GM12891 (cell line): ENCODE results near the gene KRT76.

Source experiments
- DNase-seq: peaks from one replicate; pipeline ENCODE4 v3.0.0; 2011; ENCODE audit warnings: low spot score; ENCODE audit not compliant: insufficient read length
- FAIRE-seq: peaks from 2 replicates; lab custom pipeline; 2011; peaks lifted over from hg19 to GRCh38; lab: Jason Lieb, UNC
- PAX5 ChIP-seq: IDR thresholded peaks from 2 replicates; pipeline ENCODE4 v1.6.1; 2011; ENCODE audit warnings: low read length, moderate library complexity, mild to moderate bottlenecking; ENCODE audit not compliant: insufficient read depth, severe bottlenecking
- POLR2A ChIP-seq: IDR thresholded peaks from 2 replicates; pipeline ENCODE4 v1.6.1; 2011; ENCODE audit warnings: low read depth, low read length, control low read depth
- POLR2AphosphoS5 ChIP-seq: IDR thresholded peaks from 2 replicates; pipeline ENCODE4 v1.6.1; 2011; ENCODE audit warnings: low read depth, low read length, control low read depth
- POU2F2 ChIP-seq: IDR thresholded peaks from 2 replicates; pipeline ENCODE4 v1.6.1; 2011; ENCODE audit warnings: low read depth, mild to moderate bottlenecking, control low read depth, low read length, moderate library complexity
- SPI1 ChIP-seq: IDR thresholded peaks from 2 replicates; pipeline ENCODE4 v1.6.1; 2011; ENCODE audit warnings: low read depth, low read length, control low read depth
- TAF1 ChIP-seq: IDR thresholded peaks from 2 replicates; pipeline ENCODE4 v1.6.1; 2011; ENCODE audit warnings: low read depth, low read length, control low read depth

Gene KRT76

DNA sequence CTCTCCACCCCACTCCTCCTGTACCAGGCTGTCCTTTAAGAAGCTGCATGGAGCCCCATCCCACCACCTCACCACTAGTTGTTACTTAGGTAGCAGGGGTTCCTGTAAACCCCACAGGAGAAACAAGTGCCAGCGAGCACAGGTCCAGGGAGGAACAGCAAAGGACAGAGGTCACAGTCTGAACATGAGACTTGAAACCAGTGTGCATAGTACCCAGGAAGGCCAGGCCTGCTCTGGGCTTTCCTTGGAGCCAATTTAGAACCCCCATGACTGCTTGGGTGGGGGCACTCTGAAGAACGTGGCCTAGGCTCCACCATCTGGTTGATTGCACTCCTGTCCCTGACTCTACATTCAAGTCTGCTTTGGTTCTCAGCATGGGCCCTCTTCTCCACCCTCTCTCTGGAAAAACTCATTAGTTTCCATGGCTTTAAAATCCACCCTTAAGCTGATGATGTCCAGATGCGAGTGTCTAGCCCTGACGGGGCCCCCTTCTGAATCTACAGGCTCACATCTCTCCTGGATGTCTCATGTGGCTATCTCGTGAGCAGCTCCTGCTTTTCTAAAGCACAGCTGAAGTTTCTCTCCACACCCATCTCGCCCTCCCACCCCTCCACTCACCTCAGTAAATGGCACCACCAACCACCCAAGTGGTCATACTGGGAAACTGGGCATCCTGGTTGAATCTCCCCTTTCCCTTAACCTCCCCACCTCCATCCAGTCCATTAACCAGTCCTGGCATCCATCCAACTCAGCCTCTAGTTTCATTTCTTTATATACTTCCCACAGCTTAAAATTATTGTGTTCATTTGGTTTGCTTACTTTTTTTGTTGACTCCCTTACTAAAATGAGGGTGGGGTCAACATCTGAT lies 10.4 kb upstream of the KRT76 start:
- FAIRE-seq (no peak), DNase-seq (no peak)
- TF ChIP-seq POLR2AphosphoS5, result no peak
- TF ChIP-seq SPI1, result no peak
- TF ChIP-seq POU2F2, result no peak
- TF ChIP-seq PAX5, result no peak
- no peak for TF ChIP-seq POLR2A
- TF ChIP-seq TAF1, result no peak

DNA sequence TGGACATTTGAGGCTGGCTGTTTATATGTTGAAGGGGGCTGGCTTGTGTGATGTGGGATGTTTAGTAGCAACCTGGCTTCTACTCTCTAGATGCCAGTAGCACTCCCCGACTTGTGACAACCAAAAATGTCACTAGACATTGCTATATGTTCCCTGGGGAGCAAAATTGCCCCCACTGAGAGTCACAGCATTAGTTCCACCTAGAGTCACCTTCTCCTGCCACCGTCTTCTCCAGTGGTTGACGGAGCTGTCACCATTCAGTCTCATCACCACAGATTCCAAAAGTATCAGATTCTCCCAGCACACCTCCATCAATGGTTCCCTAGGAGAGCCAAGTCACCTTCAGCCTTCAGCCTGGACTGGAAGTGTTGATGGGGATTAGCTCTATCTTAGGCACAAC lies 7.8 kb upstream of the KRT76 start:
- DNase-seq, result no peak
- no peak for FAIRE-seq
- TF ChIP-seq TAF1, result no peak
- no peak for TF ChIP-seq POU2F2
- no peak for TF ChIP-seq POLR2A
- TF ChIP-seq POLR2AphosphoS5, result no peak
- TF ChIP-seq SPI1, result no peak

- TF ChIP-seq SPI1, result no peak
- no peak for TF ChIP-seq POLR2A
- TF ChIP-seq POLR2AphosphoS5, result no peak
- no peak for TF ChIP-seq TAF1
- TF ChIP-seq POU2F2, result no peak
- TF ChIP-seq PAX5, result no peak
- FAIRE-seq, result no peak
Measured at GRCh38 chr12:52783563-52784316, 6.6 kb upstream of the KRT76 start.

GRCh38 chr12:52782502-52782901 lies 5.4 kb upstream of the KRT76 start:
- TF ChIP-seq POLR2A (no peak), TAF1 (no peak), SPI1 (no peak), POLR2AphosphoS5 (no peak), POU2F2 (no peak), PAX5 (no peak)
- DNase-seq (no peak), FAIRE-seq (no peak)

More at GRCh38 chr12:52783563-52784316, 6.6 kb upstream of the KRT76 start:
- DNase-seq, result no peak

- TF ChIP-seq PAX5, result no peak
- no peak for TF ChIP-seq POLR2A
- no peak for TF ChIP-seq POLR2AphosphoS5
- TF ChIP-seq POU2F2, result no peak
- TF ChIP-seq TAF1, result no peak
- no peak for TF ChIP-seq SPI1
- no peak for FAIRE-seq
- DNase-seq, result no peak
Measured at GRCh38 chr12:52781399-52782082, 4.4 kb upstream of the KRT76 start.

- TF ChIP-seq POU2F2 (no peak), TAF1 (no peak), POLR2A (no peak), POLR2AphosphoS5 (no peak), SPI1 (no peak), PAX5 (no peak)
- FAIRE-seq, result no peak
- no peak for DNase-seq
Measured at GRCh38 chr12:52779914-52780313, 2.8 kb upstream of the KRT76 start.

DNA sequence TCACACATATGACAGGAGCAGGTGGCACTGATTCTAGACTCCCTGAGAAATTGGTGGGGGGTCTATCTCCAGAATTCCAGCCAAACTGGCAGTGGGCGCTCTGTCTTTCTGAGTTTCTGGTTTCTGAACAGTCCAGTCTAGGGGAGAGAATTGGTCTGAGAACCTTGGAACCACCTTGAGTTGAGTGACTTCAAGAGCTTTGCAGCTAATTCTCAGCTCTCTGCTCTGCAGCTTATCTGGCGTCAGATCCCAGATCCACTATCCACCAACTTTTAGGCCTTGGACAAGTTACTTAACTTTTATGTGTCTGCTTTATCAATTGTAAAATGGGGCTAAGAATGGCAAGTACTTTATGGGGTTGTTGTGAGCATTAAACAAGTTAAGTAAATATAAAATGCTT lies 1.7 kb upstream of the KRT76 start:
- no peak for FAIRE-seq

DNA sequence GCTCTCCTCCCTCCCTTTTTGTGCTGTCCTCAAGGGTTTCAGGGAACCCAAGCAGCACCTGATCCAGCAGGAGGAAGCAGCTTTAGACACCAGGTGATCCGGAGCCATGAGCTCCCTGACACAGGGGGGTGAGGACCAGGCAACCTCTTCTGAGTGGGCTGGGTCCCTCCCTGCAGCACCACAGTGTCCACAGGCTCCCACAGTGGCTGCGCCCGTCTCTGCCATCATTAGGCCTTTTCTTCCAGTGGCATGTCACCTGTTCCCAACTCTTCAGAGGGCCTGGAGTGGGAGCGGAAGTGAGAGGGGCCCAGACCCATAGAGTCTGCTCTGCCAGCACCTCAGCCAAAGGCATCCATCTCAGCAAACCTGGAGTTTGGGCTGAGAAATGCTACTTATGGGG lies 421 bp upstream of the KRT76 start:
- FAIRE-seq, result no peak
- TF ChIP-seq SPI1, result no peak
- TF ChIP-seq POLR2A, result no peak
- no peak for TF ChIP-seq TAF1
- no peak for DNase-seq

More for the DNA sequence above, 1.7 kb upstream of the KRT76 start:
- no peak for TF ChIP-seq POLR2AphosphoS5
- DNase-seq, result no peak

- TF ChIP-seq POLR2A (no peak), SPI1 (no peak), POU2F2 (no peak), PAX5 (no peak), POLR2AphosphoS5 (no peak), TAF1 (no peak)
- no peak for DNase-seq
- no peak for FAIRE-seq
Measured at GRCh38 chr12:52776435-52776834, 710 bp downstream of the KRT76 start.
